HepG2 (cell line): ENCODE measurements around the gene DEPDC5. TPM values are rescaled to one million over a fixed set of nuclear protein-coding genes. Genes with fewer than 3 reads are reported as not detected.

Experiments used
- ATAC-seq: fragments of 200-7000 bp; cut with Tn5 transposase; 3 replicates; pipeline ENCODE4 v1.9.1; 2020; ENCODE audit warnings: mild to moderate bottlenecking, moderate library complexity
- BruUV-seq: library from RNA; stranded (reverse); fragments of 400-500 nt; replicated peaks from 2 replicates; lab custom pipeline; 2021; lab: Mats Ljungman, UMichigan
- CTCF ChIA-PET: fragments of 300-600 bp; formaldehyde crosslinking; extraction: SDS; loops from one replicate; lab custom pipeline; 2021; ENCODE audit warnings: low total read pairs, inconsistent platforms, low intra/inter-chr PET ratio; lab: Yijun Ruan, JAX
- POLR2A ChIA-PET: fragments of 350-600 bp; sonication (Branson Sonifier 250); formaldehyde crosslinking; loops from one replicate; lab custom pipeline; 2020; ENCODE audit warnings: antibody characterized with exemption, inconsistent platforms; lab: Yijun Ruan, JAX
- DNase-seq: peaks from one replicate; pipeline ENCODE4 v3.0.0-alpha.2; 2015; ENCODE audit warnings: low spot score
- FAIRE-seq: peaks from 3 replicates; lab custom pipeline; 2011; peaks lifted over from hg19 to GRCh38; lab: Jason Lieb, UNC
- H2AFZ ChIP-seq: one replicate; pipeline ENCODE4 v1.6.1; 2011; ENCODE audit warnings: low read length, inconsistent platforms
- H3K27ac ChIP-seq: fragments of 300-600 bp; 3 replicates; pipeline ENCODE4 v1.8.0; 2011; ENCODE audit warnings: mixed run types, mild to moderate bottlenecking, mixed read lengths, low read length, inconsistent platforms; ENCODE audit not compliant: insufficient read depth; ENCODE audit errors: extremely low read length
- H3K27me3 ChIP-seq, 2 experiments: fragments of 200-600 bp in 1 of 2; 2 replicates in 1 of 2; 3 replicates in 1 of 2; pipeline versions ENCODE4 v1.6.0 to v1.8.0; 2011; ENCODE audit warnings: low read length in 2 of 2, mild to moderate bottlenecking in 2 of 2, moderate library complexity in 2 of 2, inconsistent platforms in 1 of 2; ENCODE audit not compliant: insufficient read depth in 2 of 2, control insufficient read depth in 1 of 2
- H3K36me3 ChIP-seq, 2 experiments: fragments of 200-600 bp in 1 of 2; replicated peaks in 1 of 2; 2 replicates in 1 of 2; 3 replicates in 1 of 2; pipeline versions ENCODE4 v1.5.1 to v1.8.0; 2011; ENCODE audit warnings: low read length in 2 of 2, inconsistent platforms in 1 of 2; ENCODE audit not compliant: insufficient read depth in 2 of 2, control insufficient read depth in 1 of 2
- H3K4me1 ChIP-seq: 2 replicates; pipeline ENCODE4 v1.5.1; 2012; ENCODE audit warnings: low read length, inconsistent platforms; ENCODE audit not compliant: insufficient read depth
- H3K4me2 ChIP-seq: 2 replicates; pipeline ENCODE4 v1.6.0; 2011; ENCODE audit warnings: low read depth, low read length, inconsistent platforms
- H3K4me3 ChIP-seq, 3 experiments: fragments of 200-600 bp in 1 of 3; sonication (generic), shearing (Covaris generic) in 1 of 3; replicated peaks in 1 of 3; 2 replicates each; pipeline ENCODE4 v1.5.1; 2011 to 2016; ENCODE audit warnings: low read length in 3 of 3, inconsistent platforms in 2 of 3, low read depth in 2 of 3, mild to moderate bottlenecking in 2 of 3, control low read depth in 1 of 3, mixed read lengths in 1 of 3; ENCODE audit not compliant: insufficient read depth in 1 of 3
- H3K79me2 ChIP-seq: one replicate; pipeline ENCODE4 v1.6.1; 2011; ENCODE audit warnings: low read length, inconsistent platforms; ENCODE audit not compliant: insufficient read depth
- H3K9ac ChIP-seq: 2 replicates; pipeline ENCODE4 v1.6.0; 2011; ENCODE audit warnings: mild to moderate bottlenecking, low read depth, low read length, inconsistent platforms; ENCODE audit not compliant: insufficient read depth
- H3K9me3 ChIP-seq: 2 replicates; pipeline ENCODE4 v1.5.1; 2012; ENCODE audit warnings: mild to moderate bottlenecking, low read length
- H4K20me1 ChIP-seq: 2 replicates; pipeline ENCODE4 v1.6.0; 2011; ENCODE audit warnings: inconsistent platforms, mild to moderate bottlenecking, low read length, moderate library complexity; ENCODE audit not compliant: insufficient read depth
- EP300 ChIP-seq, 3 experiments: sonication (generic) in 1 of 3; formaldehyde crosslinking in 1 of 3; IDR thresholded peaks; 2 replicates each; pipeline versions ENCODE4 v1.5.1 to v1.6.1; 2011 to 2020; ENCODE audit warnings: low read depth in 2 of 3, low read length in 2 of 3, borderline replicate concordance in 1 of 3, improper control_type of control experiment in 1 of 3, mild to moderate bottlenecking in 1 of 3, missing genetic modification reagents in 1 of 3, moderate library complexity in 1 of 3
- NRL ChIP-seq: sonication (generic); formaldehyde crosslinking; IDR thresholded peaks from 2 replicates; pipeline ENCODE4 v1.5.0; 2020; ENCODE audit warnings: missing genetic modification reagents, mild to moderate bottlenecking, moderate library complexity, borderline replicate concordance
- YEATS2 ChIP-seq: sonication (generic); formaldehyde crosslinking; IDR thresholded peaks from 2 replicates; pipeline ENCODE4 v1.4.0; 2020; ENCODE audit warnings: missing genetic modification reagents, borderline replicate concordance
- ZNF142 ChIP-seq: sonication (generic); formaldehyde crosslinking; IDR thresholded peaks from 2 replicates; pipeline ENCODE4 v1.4.0; 2020; ENCODE audit warnings: missing genetic modification reagents
- ZSCAN30 ChIP-seq: sonication (generic); formaldehyde crosslinking; IDR thresholded peaks from 2 replicates; pipeline ENCODE4 v1.5.0; 2020; ENCODE audit warnings: mild to moderate bottlenecking, missing genetic modification reagents
- ZXDC ChIP-seq: sonication (generic); formaldehyde crosslinking; IDR thresholded peaks from 2 replicates; pipeline ENCODE4 v1.5.0; 2020; ENCODE audit warnings: mild to moderate bottlenecking, missing genetic modification reagents
- WGBS: methylation state at CpG from one replicate; pipeline ENCODE4 v1.1.6; 2017; ENCODE audit warnings: low lambda C conversion rate; 5-methylcytosine and 5-hydroxymethylcytosine counted together
- in situ Hi-C: cut with HindIII; loops from 2 replicates; pipeline ENCODE4 v1.10.0; 2017; ENCODE audit warnings: low pct_unique_long_range_greater_than_20kb; ENCODE audit not compliant: extremely low pct_ligation_motif_present
- intact Hi-C: fragments of 100-400 bp; cut with micrococcal nuclease; formaldehyde crosslinking; loops from one replicate; pipeline ENCODE4 v1.10.0; 2022; ENCODE audit not compliant: unreplicated experiment
- polyA plus RNA-seq, 8 experiments: library from polyadenylated mRNA; depleted of rRNA in 3 of 8; stranded (reverse) in 7 of 8; unstranded in 1 of 8; fragments of >200 nt; fragmentation: Illumina TruSeq in 4 of 8; extraction: Trizol in 4 of 8; gene quantifications; 2 replicates each; pipeline versions ENCODE4 v1.2.1 to v1.2.3, GENCODE V29; 2011 to 2016; ENCODE audit warnings: low read depth in 4 of 8, missing spikeins in 1 of 8, mixed read lengths in 1 of 8; ENCODE audit not compliant: insufficient read depth in 1 of 8
- total RNA-seq, 5 experiments: library from RNA; depleted of rRNA; stranded (reverse); fragments of >200 nt; fragmentation: Illumina TruSeq; extraction: Trizol; gene quantifications; 2 replicates each; pipeline ENCODE4 v1.2.3, GENCODE V29; 2016; ENCODE audit warnings: low read depth in 1 of 5

DEPDC5 gene
- total and polyA plus RNA-seq, 2 of the 13 experiments (the other 11 are each of a cell fraction or from before 2014, with no cell fraction given) = 9.8 to 12.4 TPM

- no peak overlapping the region for H3K27ac ChIP-seq
- H4K20me1 ChIP-seq = peaks cover 11% of the 10 kb centered on the region
- no peak for ATAC-seq
- intact Hi-C loops = no loop called here
- H3K4me3 ChIP-seq = no peak overlapping the region
- peaks cover 82% of the 10 kb centered on the region for H3K79me2 ChIP-seq
- CTCF ChIA-PET = no interaction called here
- H3K4me1 ChIP-seq = peaks cover 42% of the 10 kb centered on the region
- no peak overlapping the region for H2AFZ ChIP-seq
- BruUV-seq = no TSS peak
- POLR2A ChIA-PET = interaction anchor here (1.5 to 1.7 kb wide), 2 partner anchors 17 to 288 kb away, joined by 4 to 5 read pairs; partner anchors contain the start of gene PISD
- WGBS = 67% methylated on average over 4 of the region's 4 CpGs
- in situ Hi-C loops = loop anchor here (25.0 kb wide), 1 partner anchor 388 kb away; no protein-coding TSS in a partner anchor
- TF ChIP-seq YEATS2 (CRISPR knock-in tag) (no peak), NRL (CRISPR knock-in tag) (no peak), EP300 (IDR thresholded peaks at IDR 0.05; ENCODE audit: low read depth in 2 of 2, low read length in 2 of 2) (no peak), EP300 (CRISPR knock-in tag; IDR thresholded peaks at IDR 0.05; ENCODE audit: borderline replicate concordance) (no peak), ZSCAN30 (CRISPR knock-in tag) (no peak), ZXDC (CRISPR knock-in tag) (no peak), ZNF142 (no peak)
- no peak for FAIRE-seq
- DNase-seq = no peak
- H3K9ac ChIP-seq = no peak overlapping the region
- H3K4me2 ChIP-seq = no peak overlapping the region
- H3K9me3 ChIP-seq = no peaks in the 10 kb centered on the region
- H3K27me3 ChIP-seq = no peaks in the 10 kb centered on the region; a peak in 1 of 5 replicates
- H3K36me3 ChIP-seq = peaks cover 7 to 10% of the 10 kb centered on the region in 2 experiments
Observed at GRCh38 chr22:31950226-31950625, 196.4 kb downstream of the DEPDC5 start.
